ENCODE data around the gene PLEKHG5. TPM values are rescaled to one million over a fixed set of nuclear protein-coding genes. Genes with fewer than 3 reads are reported as not detected.

The PLEKHG5 gene
- total RNA-seq, 6 donors from 2014 or later: 5.0 to 31.4 (median 12.6) TPM

DNA sequence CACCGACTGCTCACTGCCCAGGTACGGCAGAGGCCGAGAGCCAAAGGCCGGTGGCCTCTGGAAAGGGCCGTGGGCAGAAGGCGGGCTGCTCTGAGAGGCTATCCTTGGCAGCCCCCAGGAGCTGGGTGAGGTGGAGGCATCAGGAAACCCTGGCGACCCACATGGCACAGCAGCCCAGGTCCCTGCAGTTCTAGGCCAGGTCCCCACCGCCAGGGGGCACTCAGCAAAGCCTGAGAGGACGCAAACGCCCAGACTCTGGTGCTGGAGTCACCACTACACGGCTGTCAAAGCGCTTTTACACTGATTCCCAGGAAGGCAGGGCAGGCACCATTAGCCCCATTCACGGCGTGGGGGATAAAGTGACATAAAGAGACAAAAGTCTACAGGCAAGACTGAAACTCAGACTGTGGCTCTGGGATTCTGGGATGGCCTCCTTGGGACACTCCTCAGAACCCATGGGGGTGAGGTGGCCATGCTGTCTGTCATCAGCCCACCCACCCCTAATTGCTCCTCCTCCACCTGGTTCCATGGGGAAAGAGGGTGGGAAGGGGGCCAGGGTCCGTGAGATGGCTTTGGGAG lies 4.9 kb downstream of the PLEKHG5 start:
- WGBS, 2 donors: 0 to 2% methylated on average over 1 to 15 of the region's 15 CpGs
- H3K27ac ChIP-seq: peak overlapping the region in 2 of 4 donors; percentile 85 to 88
- no peaks in the 10 kb centered on the region for H3K9me3 ChIP-seq
- H3K4me3 ChIP-seq: peak overlapping the region in 2 of 4 donors; percentile 52 to 78
- ATAC-seq (ENCODE audit: low FRiP score in 2 of 2) (peak; percentile 76 to 81), DNase-seq (peak; percentile 87)
- H3K36me3 ChIP-seq: no peaks in the 10 kb centered on the region
- H3K27me3 ChIP-seq: peaks cover 0 to 20% (median 8%) of the 10 kb centered on the region in 4 donors
- H3K4me1 ChIP-seq: peaks cover 42 to 64% (median 44%) of the 10 kb centered on the region in 4 donors
- TF ChIP-seq, protein P1, sequence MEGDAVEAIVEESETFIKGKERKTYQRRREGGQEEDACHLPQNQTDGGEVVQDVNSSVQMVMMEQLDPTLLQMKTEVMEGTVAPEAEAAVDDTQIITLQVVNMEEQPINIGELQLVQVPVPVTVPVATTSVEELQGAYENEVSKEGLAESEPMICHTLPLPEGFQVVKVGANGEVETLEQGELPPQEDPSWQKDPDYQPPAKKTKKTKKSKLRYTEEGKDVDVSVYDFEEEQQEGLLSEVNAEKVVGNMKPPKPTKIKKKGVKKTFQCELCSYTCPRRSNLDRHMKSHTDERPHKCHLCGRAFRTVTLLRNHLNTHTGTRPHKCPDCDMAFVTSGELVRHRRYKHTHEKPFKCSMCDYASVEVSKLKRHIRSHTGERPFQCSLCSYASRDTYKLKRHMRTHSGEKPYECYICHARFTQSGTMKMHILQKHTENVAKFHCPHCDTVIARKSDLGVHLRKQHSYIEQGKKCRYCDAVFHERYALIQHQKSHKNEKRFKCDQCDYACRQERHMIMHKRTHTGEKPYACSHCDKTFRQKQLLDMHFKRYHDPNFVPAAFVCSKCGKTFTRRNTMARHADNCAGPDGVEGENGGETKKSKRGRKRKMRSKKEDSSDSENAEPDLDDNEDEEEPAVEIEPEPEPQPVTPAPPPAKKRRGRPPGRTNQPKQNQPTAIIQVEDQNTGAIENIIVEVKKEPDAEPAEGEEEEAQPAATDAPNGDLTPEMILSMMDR (IDR thresholded peaks at IDR 0.05): peak; percentile 81 to 92 (median 87)
- no peak for TF ChIP-seq POLR2AphosphoS5 (IDR thresholded peaks at IDR 0.05)

DNA sequence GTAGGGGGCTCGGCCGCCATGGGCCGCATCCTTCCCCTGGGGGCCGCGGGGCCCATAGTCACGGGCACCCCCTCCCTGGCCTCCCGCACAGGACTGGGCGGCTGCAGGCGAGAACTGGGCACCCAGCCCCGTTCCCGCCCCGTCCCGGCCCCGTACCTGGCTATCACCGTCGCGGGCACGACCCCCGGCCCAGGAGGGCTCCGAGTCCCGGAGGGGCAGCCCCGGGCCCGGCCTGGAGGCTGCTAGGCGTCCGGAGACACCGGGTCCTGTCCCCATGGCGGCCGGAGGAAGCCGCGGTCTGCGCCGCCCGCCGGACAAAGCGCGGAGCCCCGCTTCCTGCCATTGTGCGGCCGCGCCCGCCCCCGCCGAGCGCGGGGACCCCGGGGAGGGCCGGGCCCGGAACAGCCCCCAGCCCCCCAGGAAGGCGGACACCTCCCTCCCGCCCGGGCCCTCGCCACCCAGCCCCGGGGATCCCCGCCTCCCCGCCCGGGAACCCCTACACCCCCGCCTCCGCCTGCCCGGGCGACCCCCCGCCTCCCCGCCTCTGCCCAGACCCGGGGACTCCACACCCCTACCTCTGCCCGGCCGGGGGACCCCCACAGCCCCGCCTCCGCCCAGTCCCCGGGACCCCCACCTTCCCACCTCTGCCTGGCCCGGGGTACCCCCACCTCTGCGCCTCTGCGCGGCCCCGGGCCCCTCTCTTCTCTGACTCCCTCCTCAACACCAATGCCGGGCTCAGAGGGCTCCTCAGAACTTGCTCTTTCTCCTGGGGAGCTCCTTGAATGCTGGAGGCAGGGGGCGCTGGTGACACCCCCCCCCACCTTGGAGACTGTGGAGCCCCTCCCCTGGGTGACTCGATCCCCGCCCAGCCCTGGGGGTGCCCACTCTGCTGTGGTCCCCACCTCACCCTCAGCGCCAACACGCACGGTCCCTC lies 6.0 kb downstream of the PLEKHG5 start:
- peak in 1 of 4 donors; percentile 8 for TF ChIP-seq POLR2A (IDR thresholded peaks at IDR 0.05)
- no peak for TF ChIP-seq EP300 (IDR thresholded peaks at IDR 0.05)
- TF ChIP-seq POLR2AphosphoS5 (IDR thresholded peaks at IDR 0.05): no peak
- TF ChIP-seq, protein P1 (IDR thresholded peaks at IDR 0.05): peak in 1 of 6 experiments; percentile 11
- WGBS, 2 donors: 0% methylated on average over 8 to 12 of the region's 80 CpGs
- H3K4me1 ChIP-seq: peaks cover 33 to 53% (median 37%) of the 10 kb centered on the region in 4 donors
- peaks cover 0 to 20% (median 8%) of the 10 kb centered on the region in 4 donors for H3K27me3 ChIP-seq
- H3K9me3 ChIP-seq: no peaks in the 10 kb centered on the region
- no peaks in the 10 kb centered on the region for H3K36me3 ChIP-seq
- no peak for ATAC-seq (ENCODE audit: low FRiP score in 2 of 2)
- peak in 1 of 2 donors; percentile 86 for DNase-seq
- peak overlapping the region; percentile 32 to 78 (median 62) for H3K4me3 ChIP-seq
- H3K27ac ChIP-seq: peak overlapping the region; percentile 56 to 88 (median 78)

DNA sequence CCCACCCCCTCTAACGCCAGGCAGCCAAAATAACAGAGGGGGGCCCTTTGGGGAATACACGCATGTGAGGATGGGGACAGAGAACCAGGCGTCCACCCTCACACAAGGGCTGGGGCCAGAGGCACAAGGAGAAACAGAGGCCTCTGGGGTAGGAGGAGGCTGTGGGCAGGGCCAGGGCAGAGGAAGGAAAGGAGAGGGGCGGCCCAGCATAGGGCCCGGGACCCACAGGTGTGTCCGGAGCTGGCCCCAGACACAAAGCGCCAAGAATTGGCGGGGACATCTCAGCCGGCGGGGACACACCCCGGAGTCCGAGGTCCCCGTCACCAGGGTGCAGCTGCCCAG lies 6.7 kb downstream of the PLEKHG5 start:
- peak overlapping the region; percentile 32 to 78 (median 62) for H3K4me3 ChIP-seq
- H3K9me3 ChIP-seq: no peaks in the 10 kb centered on the region
- WGBS, 2 donors: 15 to 24% methylated on average over 5 to 8 of the region's 13 CpGs
- peak overlapping the region; percentile 56 to 88 (median 78) for H3K27ac ChIP-seq
- ATAC-seq (ENCODE audit: low FRiP score in 2 of 2): no peak
- no peak for DNase-seq
- H3K27me3 ChIP-seq: peaks cover 0 to 20% (median 8%) of the 10 kb centered on the region in 4 donors
- no peaks in the 10 kb centered on the region for H3K36me3 ChIP-seq
- TF ChIP-seq, protein P1 (IDR thresholded peaks at IDR 0.05): no peak
- peak in 1 of 4 donors; percentile 18 for TF ChIP-seq POLR2A (IDR thresholded peaks at IDR 0.05)
- no peak for TF ChIP-seq POLR2AphosphoS5 (IDR thresholded peaks at IDR 0.05)
- no peak for TF ChIP-seq EP300 (IDR thresholded peaks at IDR 0.05)
- H3K4me1 ChIP-seq: peaks cover 27 to 46% (median 31%) of the 10 kb centered on the region in 4 donors

DNA sequence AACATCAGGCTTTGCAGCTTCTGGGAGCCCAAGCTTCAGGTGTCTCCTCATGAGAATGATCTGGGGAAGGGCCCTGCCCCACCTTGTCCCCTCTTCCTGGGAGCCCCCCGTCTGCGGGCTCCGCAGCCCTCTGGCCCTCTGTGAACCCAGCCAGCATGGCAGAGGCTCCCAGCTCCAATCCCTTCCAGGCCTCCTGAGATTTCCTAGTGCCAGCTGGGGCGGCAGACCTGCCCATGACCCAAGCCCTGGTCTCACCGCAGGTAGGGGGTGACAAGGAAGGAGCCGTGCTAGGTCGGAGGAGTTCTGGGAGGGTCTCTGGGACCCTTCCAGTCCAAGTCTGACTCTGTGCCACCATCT lies 7.7 kb downstream of the PLEKHG5 start:
- TF ChIP-seq EP300 (IDR thresholded peaks at IDR 0.05) (no peak), POLR2A (IDR thresholded peaks at IDR 0.05) (no peak), POLR2AphosphoS5 (IDR thresholded peaks at IDR 0.05) (no peak)
- TF ChIP-seq, protein P1 (IDR thresholded peaks at IDR 0.05): no peak
- H3K9me3 ChIP-seq: no peaks in the 10 kb centered on the region
- peak overlapping the region; percentile 22 to 56 (median 34) for H3K27ac ChIP-seq
- no peaks in the 10 kb centered on the region for H3K36me3 ChIP-seq
- WGBS, 2 donors: 94 to 100% methylated on average over 2 to 7 of the region's 7 CpGs
- no peak overlapping the region for H3K4me3 ChIP-seq
- peaks cover 0 to 20% (median 8%) of the 10 kb centered on the region in 4 donors for H3K27me3 ChIP-seq
- ATAC-seq (ENCODE audit: low FRiP score in 2 of 2) (no peak), DNase-seq (no peak)
- H3K4me1 ChIP-seq: peaks cover 27 to 42% (median 30%) of the 10 kb centered on the region in 4 donors
